Measurements from ENCODE around the gene YJEFN3. TPM values are rescaled to one million over a fixed set of nuclear protein-coding genes. Genes with fewer than 3 reads are reported as not detected.

YJEFN3 gene
- total RNA-seq, 1 donor from 2014 or later: 9.5 TPM

GRCh38 chr19:19495614-19496603 lies 32.8 kb upstream of the YJEFN3 start:
- intact Hi-C loops (cut with micrococcal nuclease): no loop called here

GRCh38 chr19:19498255-19498991 lies 30.3 kb upstream of the YJEFN3 start:
- intact Hi-C loops (cut with micrococcal nuclease): no loop called here

- intact Hi-C loops (cut with micrococcal nuclease): no loop called here
Observed at GRCh38 chr19:19499272-19499995, 29.3 kb upstream of the YJEFN3 start.

GRCh38 chr19:19500975-19501644 lies 27.6 kb upstream of the YJEFN3 start:
- intact Hi-C loops (cut with micrococcal nuclease): no loop called here

- intact Hi-C loops (cut with micrococcal nuclease): no loop called here
Observed at GRCh38 chr19:19501798-19502197, 26.9 kb upstream of the YJEFN3 start.

GRCh38 chr19:19502281-19502680 lies 26.4 kb upstream of the YJEFN3 start:
- intact Hi-C loops (cut with micrococcal nuclease): no loop called here

GRCh38 chr19:19502808-19503602 lies 25.7 kb upstream of the YJEFN3 start:
- intact Hi-C loops (cut with micrococcal nuclease): no loop called here

GRCh38 chr19:19504754-19505668 lies 23.7 kb upstream of the YJEFN3 start:
- intact Hi-C loops (cut with micrococcal nuclease): no loop called here

- intact Hi-C loops (cut with micrococcal nuclease): no loop called here
Observed at GRCh38 chr19:19505669-19506326, 22.9 kb upstream of the YJEFN3 start.

- intact Hi-C loops (cut with micrococcal nuclease): no loop called here
Observed at GRCh38 chr19:19506592-19506991, 22.1 kb upstream of the YJEFN3 start.

- intact Hi-C loops (cut with micrococcal nuclease): no loop called here
Observed at GRCh38 chr19:19507354-19507753, 21.4 kb upstream of the YJEFN3 start.

- intact Hi-C loops (cut with micrococcal nuclease): no loop called here
Observed at GRCh38 chr19:19508217-19508616, 20.5 kb upstream of the YJEFN3 start.

- intact Hi-C loops (cut with micrococcal nuclease): no loop called here
Observed at GRCh38 chr19:19510432-19510831, 18.3 kb upstream of the YJEFN3 start.

- intact Hi-C loops (cut with micrococcal nuclease): no loop called here
Observed at GRCh38 chr19:19513682-19514081, 15.0 kb upstream of the YJEFN3 start.

- intact Hi-C loops (cut with micrococcal nuclease): no loop called here
Observed at GRCh38 chr19:19514215-19514657, 14.5 kb upstream of the YJEFN3 start.

GRCh38 chr19:19514881-19515641 lies 13.7 kb upstream of the YJEFN3 start, which contains the start of gene TSSK6:
Gene TSSK6, minus strand, starts transcription at chr19:19515548. Its CDS starts 121 bp downstream, at chr19:19515427.
- intact Hi-C loops (cut with micrococcal nuclease): no loop called here
